Neural cell (in vitro differentiated cells): Measurements from ENCODE around the gene ZFPL1.

Experiments used
- EZH2 ChIP-seq: fragments of 200-600, 300-800 bp; shearing (Covaris generic), sonication (generic); IDR thresholded peaks from 2 replicates; pipeline ENCODE4 v1.6.1; 2014; ENCODE audit warnings: antibody characterized with exemption, low read length, borderline replicate concordance, mild to moderate bottlenecking; ENCODE audit not compliant: insufficient read depth, poor library complexity, severe bottlenecking
- TF ChIP-seq, protein P1 (sequence below): fragments of 450-650 bp; IDR thresholded peaks from 2 replicates; pipeline ENCODE4 v1.5.1; 2014; ENCODE audit warnings: antibody characterized with exemption, mild to moderate bottlenecking, moderate library complexity; ENCODE audit not compliant: poor library complexity, severe bottlenecking

DNA sequence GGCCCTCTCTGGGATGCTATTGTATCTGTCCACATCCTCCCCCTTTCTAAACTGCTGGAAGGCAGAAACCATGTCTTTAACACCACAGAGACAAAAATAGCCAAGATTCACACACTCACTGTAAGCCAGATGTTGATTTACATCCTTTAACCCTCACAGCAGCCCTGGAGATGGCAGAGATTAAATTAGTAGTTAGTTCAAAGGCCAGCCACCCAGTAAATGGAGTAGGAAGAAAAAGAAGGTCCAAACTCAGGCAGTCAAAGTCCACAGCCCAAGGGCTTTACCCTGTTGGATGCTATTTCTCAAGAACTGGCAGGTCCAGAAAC lies 35.6 kb downstream of the ZFPL1 start:
- TF ChIP-seq EZH2: no peak
- TF ChIP-seq, protein P1, sequence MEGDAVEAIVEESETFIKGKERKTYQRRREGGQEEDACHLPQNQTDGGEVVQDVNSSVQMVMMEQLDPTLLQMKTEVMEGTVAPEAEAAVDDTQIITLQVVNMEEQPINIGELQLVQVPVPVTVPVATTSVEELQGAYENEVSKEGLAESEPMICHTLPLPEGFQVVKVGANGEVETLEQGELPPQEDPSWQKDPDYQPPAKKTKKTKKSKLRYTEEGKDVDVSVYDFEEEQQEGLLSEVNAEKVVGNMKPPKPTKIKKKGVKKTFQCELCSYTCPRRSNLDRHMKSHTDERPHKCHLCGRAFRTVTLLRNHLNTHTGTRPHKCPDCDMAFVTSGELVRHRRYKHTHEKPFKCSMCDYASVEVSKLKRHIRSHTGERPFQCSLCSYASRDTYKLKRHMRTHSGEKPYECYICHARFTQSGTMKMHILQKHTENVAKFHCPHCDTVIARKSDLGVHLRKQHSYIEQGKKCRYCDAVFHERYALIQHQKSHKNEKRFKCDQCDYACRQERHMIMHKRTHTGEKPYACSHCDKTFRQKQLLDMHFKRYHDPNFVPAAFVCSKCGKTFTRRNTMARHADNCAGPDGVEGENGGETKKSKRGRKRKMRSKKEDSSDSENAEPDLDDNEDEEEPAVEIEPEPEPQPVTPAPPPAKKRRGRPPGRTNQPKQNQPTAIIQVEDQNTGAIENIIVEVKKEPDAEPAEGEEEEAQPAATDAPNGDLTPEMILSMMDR: no peak
